ENCODE data around the gene BANF2. TPM values are rescaled to one million over a fixed set of nuclear protein-coding genes. Genes with fewer than 3 reads are reported as not detected.
"Not testable (repeated sequence)": the region's sequence is repeated elsewhere in the genome, so short reads cannot be mapped to it uniquely, and the experiment has no call there.

Gene BANF2
- total RNA-seq, 1 experiment from 2014 or later, result not detected

DNA sequence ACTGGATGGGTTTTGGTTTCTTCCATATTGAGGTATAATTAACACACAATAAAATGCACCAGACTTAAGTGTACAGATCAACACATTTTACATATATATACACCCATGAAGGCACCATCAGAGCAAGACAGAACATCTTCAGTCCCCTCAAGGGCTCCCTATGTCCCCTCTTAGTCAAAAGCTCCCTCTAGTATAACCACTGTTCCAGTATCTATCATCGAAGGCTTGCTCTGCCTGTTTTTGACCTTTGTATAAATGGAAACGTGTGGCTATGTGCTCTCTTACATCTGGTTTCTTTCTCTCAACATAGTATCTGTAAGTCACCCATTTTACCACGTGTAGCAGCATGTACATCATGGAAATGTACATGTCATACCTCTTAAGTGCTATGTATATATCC lies 66.5 kb downstream of the BANF2 start:
- no peak overlapping the region for H3K4me3 ChIP-seq
- DNase-seq (ENCODE audit: low read depth in 1 of 2, low spot score in 2 of 2), result no peak
- H3K4me1 ChIP-seq (replicated peaks), result peaks cover 12% of the 10 kb centered on the region
- H3K9me3 ChIP-seq (replicated peaks), result no peaks in the 10 kb centered on the region
- H3K27me3 ChIP-seq (replicated peaks), result no peaks in the 10 kb centered on the region
- H3K27ac ChIP-seq, result no peak overlapping the region
- H3K36me3 ChIP-seq, result no peaks in the 10 kb centered on the region

DNA sequence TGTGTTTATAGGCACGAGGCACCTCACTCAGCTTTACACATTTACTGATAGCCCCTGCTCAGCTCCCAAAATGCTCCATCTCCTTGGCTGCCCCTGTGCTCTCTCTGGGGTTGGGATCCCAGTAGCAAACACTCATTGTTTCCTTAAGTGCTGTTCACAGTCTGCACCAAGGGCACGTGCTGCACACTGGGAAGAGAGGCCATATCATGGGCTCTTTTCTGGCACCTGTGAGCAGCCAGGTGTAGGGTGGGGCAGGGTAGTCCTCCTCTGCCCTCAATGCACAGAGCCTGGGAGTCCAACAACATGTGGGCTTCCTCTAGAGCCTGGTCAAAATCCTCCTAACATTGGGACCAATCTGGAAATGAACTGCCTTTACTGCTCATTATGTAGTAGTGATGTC lies 67.9 kb downstream of the BANF2 start:
- no peak overlapping the region for H3K4me3 ChIP-seq
- no peaks in the 10 kb centered on the region for H3K36me3 ChIP-seq
- no peak for DNase-seq (ENCODE audit: low read depth in 1 of 2, low spot score in 2 of 2)
- H3K4me1 ChIP-seq (replicated peaks), result peaks cover 22% of the 10 kb centered on the region
- no peak overlapping the region for H3K27ac ChIP-seq
- H3K27me3 ChIP-seq (replicated peaks), result no peaks in the 10 kb centered on the region
- no peaks in the 10 kb centered on the region for H3K9me3 ChIP-seq (replicated peaks)

GRCh38 chr20:17768271-17768670 lies 68.5 kb downstream of the BANF2 start:
- H3K9me3 ChIP-seq (replicated peaks), result no peaks in the 10 kb centered on the region
- no peak overlapping the region for H3K4me3 ChIP-seq
- H3K27ac ChIP-seq, result no peak overlapping the region
- peaks cover 26% of the 10 kb centered on the region for H3K4me1 ChIP-seq (replicated peaks)
- H3K27me3 ChIP-seq (replicated peaks), result no peaks in the 10 kb centered on the region
- DNase-seq (ENCODE audit: low read depth in 1 of 2, low spot score in 2 of 2), result no peak
- no peaks in the 10 kb centered on the region for H3K36me3 ChIP-seq

DNA sequence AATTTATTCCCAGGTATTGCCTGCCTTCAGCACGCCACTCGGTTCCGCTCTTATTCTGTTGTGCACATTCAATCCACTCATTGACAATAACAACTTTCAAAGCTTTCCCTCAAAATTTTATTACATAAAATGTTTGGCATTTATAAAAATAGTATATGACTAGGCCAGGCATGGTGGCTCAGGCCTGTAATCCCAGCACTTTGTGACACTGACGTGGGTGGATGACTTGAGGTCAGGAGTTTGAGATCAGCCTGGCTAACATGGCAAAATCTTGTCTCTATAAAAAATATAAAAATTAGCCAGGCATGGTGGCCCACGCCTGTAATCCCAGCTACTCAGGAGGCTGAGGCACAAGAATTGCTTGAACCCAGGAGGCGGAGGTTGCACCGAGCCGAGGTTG lies 70.0 kb downstream of the BANF2 start:
- H3K4me1 ChIP-seq (replicated peaks), result peaks cover 26% of the 10 kb centered on the region
- not testable (repeated sequence) for H3K36me3 ChIP-seq; H3K4me3 ChIP-seq; DNase-seq (ENCODE audit: low read depth in 1 of 2, low spot score in 2 of 2); H3K27me3 ChIP-seq (replicated peaks); H3K27ac ChIP-seq; H3K9me3 ChIP-seq (replicated peaks)

GRCh38 chr20:17771206-17772004 lies 71.6 kb downstream of the BANF2 start:
- Histone ChIP-seq H3K4me3 (no peak overlapping the region), H3K4me1 (replicated peaks) (peaks cover 26% of the 10 kb centered on the region), H3K27ac (peak overlapping the region; percentile 47), H3K36me3 (no peaks in the 10 kb centered on the region), H3K27me3 (replicated peaks) (no peaks in the 10 kb centered on the region), H3K9me3 (replicated peaks) (no peaks in the 10 kb centered on the region)
- peak; percentile 72 to 78 for DNase-seq (ENCODE audit: low read depth in 1 of 2, low spot score in 2 of 2)

DNA sequence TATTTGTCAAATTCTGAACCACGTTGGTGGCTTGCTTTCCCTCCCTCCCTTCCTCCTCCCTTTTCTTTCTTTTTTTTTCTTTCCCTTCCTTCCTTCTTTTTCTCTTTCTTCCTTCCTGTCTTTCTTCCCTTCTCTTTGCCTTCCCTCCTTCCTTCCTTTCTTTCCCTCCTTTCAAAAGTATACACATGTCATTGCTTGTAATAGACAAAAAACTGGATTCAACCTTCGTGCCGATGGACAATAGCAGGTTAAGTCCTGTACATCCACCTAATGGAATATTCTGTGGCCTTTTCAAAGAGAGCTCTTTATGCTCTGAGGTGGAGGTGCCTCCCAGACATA lies 72.2 kb downstream of the BANF2 start:
- Histone ChIP-seq H3K4me3 (no peak overlapping the region), H3K9me3 (replicated peaks) (no peaks in the 10 kb centered on the region), H3K36me3 (no peaks in the 10 kb centered on the region), H3K27ac (peak overlapping the region; percentile 47), H3K4me1 (replicated peaks) (peaks cover 26% of the 10 kb centered on the region), H3K27me3 (replicated peaks) (no peaks in the 10 kb centered on the region)
- DNase-seq (ENCODE audit: low read depth in 1 of 2, low spot score in 2 of 2), result no peak

DNA sequence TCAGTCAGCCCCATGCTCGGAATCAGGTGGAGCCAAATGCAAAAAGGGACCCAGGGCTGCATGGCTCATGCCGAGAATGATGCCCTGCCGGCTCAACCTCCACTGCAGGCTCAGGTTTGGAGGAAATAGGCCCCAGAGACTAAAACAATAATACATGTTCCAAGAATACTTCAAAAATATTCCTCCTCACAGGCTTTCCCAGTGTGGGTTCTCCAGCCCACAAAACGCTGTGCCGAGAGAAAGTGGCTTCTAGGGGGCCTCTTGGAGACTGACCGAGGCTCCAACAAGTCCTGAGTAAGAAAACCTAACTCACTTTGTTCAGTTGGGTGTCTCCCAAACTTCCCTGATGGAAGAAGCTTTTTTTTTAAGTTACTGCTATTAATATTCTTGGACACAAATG lies 73.9 kb downstream of the BANF2 start:
- Histone ChIP-seq H3K27ac (no peak overlapping the region), H3K36me3 (no peaks in the 10 kb centered on the region), H3K4me1 (replicated peaks) (peaks cover 26% of the 10 kb centered on the region), H3K27me3 (replicated peaks) (no peaks in the 10 kb centered on the region), H3K9me3 (replicated peaks) (no peaks in the 10 kb centered on the region), H3K4me3 (no peak overlapping the region)
- no peak for DNase-seq (ENCODE audit: low read depth in 1 of 2, low spot score in 2 of 2)

DNA sequence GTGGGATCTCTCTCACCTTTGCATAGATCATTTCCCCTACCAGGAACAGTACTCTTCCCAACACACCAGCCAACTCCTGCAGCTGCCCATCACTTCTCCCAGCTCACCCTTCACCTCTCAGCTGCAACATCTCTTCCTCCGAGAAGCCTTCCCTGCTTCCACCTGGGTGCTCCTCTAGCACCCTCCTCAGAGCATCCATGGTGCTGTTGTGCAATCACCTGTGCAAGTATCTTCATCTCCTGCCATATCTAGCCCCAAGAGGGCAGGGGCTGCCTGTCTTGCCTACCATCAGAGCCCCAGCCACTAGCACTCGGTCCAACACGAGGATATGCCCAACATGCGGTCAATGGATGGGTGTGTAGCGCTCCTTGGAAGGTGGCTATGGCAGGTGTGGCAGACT lies 75.8 kb downstream of the BANF2 start:
- H3K4me3 ChIP-seq, result no peak overlapping the region
- no peaks in the 10 kb centered on the region for H3K9me3 ChIP-seq (replicated peaks)
- no peak overlapping the region for H3K27ac ChIP-seq
- peaks cover 28% of the 10 kb centered on the region for H3K4me1 ChIP-seq (replicated peaks)
- H3K27me3 ChIP-seq (replicated peaks), result no peaks in the 10 kb centered on the region
- H3K36me3 ChIP-seq, result no peaks in the 10 kb centered on the region
- DNase-seq (ENCODE audit: low read depth in 1 of 2, low spot score in 2 of 2), result no peak

- DNase-seq (ENCODE audit: low read depth in 1 of 2, low spot score in 2 of 2), result no peak
- Histone ChIP-seq H3K4me3 (no peak overlapping the region), H3K36me3 (no peaks in the 10 kb centered on the region), H3K27me3 (replicated peaks) (no peaks in the 10 kb centered on the region), H3K9me3 (replicated peaks) (no peaks in the 10 kb centered on the region), H3K4me1 (replicated peaks) (peaks cover 20% of the 10 kb centered on the region), H3K27ac (no peak overlapping the region)
These were observed 76.8 kb downstream of the BANF2 start for GRCh38 chr20:17776551-17776950.

DNA sequence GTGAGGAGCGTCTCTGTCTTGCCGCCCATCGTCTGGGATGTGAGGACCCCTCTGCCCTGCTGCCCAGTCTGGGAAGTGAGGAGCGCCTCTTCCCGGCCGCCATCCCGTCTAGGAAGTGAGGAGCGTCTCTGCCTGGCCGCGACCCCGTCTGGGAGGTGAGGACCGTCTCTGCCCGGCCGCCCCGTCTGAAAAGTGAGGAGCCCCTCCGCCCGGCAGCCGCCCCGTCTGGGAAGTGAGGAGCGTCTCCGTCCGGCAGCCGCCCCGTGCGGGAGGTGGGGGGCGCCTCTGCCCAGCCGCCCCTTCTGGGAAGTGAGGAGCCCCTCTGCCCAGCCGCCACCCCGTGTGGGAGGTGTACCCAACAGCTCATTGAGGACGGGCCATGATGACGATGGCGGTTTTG lies 79.2 kb downstream of the BANF2 start:
- not testable (repeated sequence) for H3K27me3 ChIP-seq (replicated peaks); H3K4me3 ChIP-seq; H3K27ac ChIP-seq; H3K9me3 ChIP-seq (replicated peaks); H3K4me1 ChIP-seq (replicated peaks); H3K36me3 ChIP-seq; DNase-seq (ENCODE audit: low read depth in 1 of 2, low spot score in 2 of 2)

GRCh38 chr20:17782768-17783167 lies 83.0 kb downstream of the BANF2 start:
- Histone ChIP-seq H3K4me1 (replicated peaks) (peaks cover 6% of the 10 kb centered on the region), H3K36me3 (no peaks in the 10 kb centered on the region), H3K4me3 (no peak overlapping the region), H3K27me3 (replicated peaks) (no peaks in the 10 kb centered on the region), H3K9me3 (replicated peaks) (no peaks in the 10 kb centered on the region), H3K27ac (no peak overlapping the region)
- DNase-seq (ENCODE audit: low read depth in 1 of 2, low spot score in 2 of 2), result no peak

- Histone ChIP-seq H3K27me3 (replicated peaks) (no peaks in the 10 kb centered on the region), H3K36me3 (no peaks in the 10 kb centered on the region), H3K4me3 (no peak overlapping the region), H3K27ac (no peak overlapping the region), H3K9me3 (replicated peaks) (no peaks in the 10 kb centered on the region), H3K4me1 (replicated peaks) (peaks cover 6% of the 10 kb centered on the region)
- no peak for DNase-seq (ENCODE audit: low read depth in 1 of 2, low spot score in 2 of 2)
These were observed 83.9 kb downstream of the BANF2 start for GRCh38 chr20:17783671-17784070.

- no peak overlapping the region for H3K27ac ChIP-seq
- no peak for DNase-seq (ENCODE audit: low read depth in 1 of 2, low spot score in 2 of 2)
- no peaks in the 10 kb centered on the region for H3K27me3 ChIP-seq (replicated peaks)
- no peaks in the 10 kb centered on the region for H3K9me3 ChIP-seq (replicated peaks)
- H3K4me3 ChIP-seq, result no peak overlapping the region
- H3K36me3 ChIP-seq, result no peaks in the 10 kb centered on the region
- peaks cover 6% of the 10 kb centered on the region for H3K4me1 ChIP-seq (replicated peaks)
These were observed 85.2 kb downstream of the BANF2 start for GRCh38 chr20:17785007-17785406.
